SK-N-SH treated with all-trans-retinoic acid at 6 μM for 48 hours (cell line): ENCODE data around the gene ECHDC3.
A peak's percentile ranks its signal among the peaks of the same experiment; 100 is the strongest.

Source experiments
- ATAC-seq: fragments of 200-7000 bp; cut with Tn5 transposase; 3 replicates; pipeline ENCODE4 v1.9.1; 2020; ENCODE audit warnings: mild to moderate bottlenecking, moderate library complexity
- ARNTL ChIP-seq: fragments of 450-650 bp; formaldehyde crosslinking; IDR thresholded peaks from 2 replicates; pipeline ENCODE4 v1.5.0; 2020; ENCODE audit warnings: low read depth, mild to moderate bottlenecking, moderate library complexity, borderline replicate concordance
- CREB5 ChIP-seq: fragments of 250-450 bp; sonication (Bioruptor Pico); IDR thresholded peaks from 2 replicates; pipeline ENCODE4 v1.5.1; 2020; ENCODE audit warnings: low read depth, mild to moderate bottlenecking, moderate library complexity
- CSDC2 ChIP-seq: fragments of 250-450 bp; sonication (Bioruptor Pico); IDR thresholded peaks from 2 replicates; pipeline ENCODE4 v1.5.0; 2020; ENCODE audit warnings: mild to moderate bottlenecking, moderate library complexity
- CSRNP3 ChIP-seq: fragments of 250-450 bp; sonication (Bioruptor Pico); IDR thresholded peaks from 2 replicates; pipeline ENCODE4 v1.5.1; 2021; ENCODE audit warnings: mild to moderate bottlenecking, moderate library complexity
- ESRRG ChIP-seq: fragments of 250-450 bp; sonication (Bioruptor Pico); IDR thresholded peaks from 2 replicates; pipeline ENCODE4 v1.6.1; 2021; ENCODE audit warnings: mild to moderate bottlenecking
- GLIS3 ChIP-seq: fragments of 250-450 bp; sonication (Bioruptor Pico); IDR thresholded peaks from 2 replicates; pipeline ENCODE4 v1.5.0; 2020; ENCODE audit warnings: mild to moderate bottlenecking, moderate library complexity
- ISL1 ChIP-seq: fragments of 250-450 bp; sonication (Bioruptor Pico); IDR thresholded peaks from 2 replicates; pipeline ENCODE4 v2.1.2; 2022; ENCODE audit warnings: mild to moderate bottlenecking, moderate library complexity
- OSR1 ChIP-seq: fragments of 250-450 bp; sonication (Bioruptor Pico); IDR thresholded peaks from 2 replicates; pipeline ENCODE4 v1.8.0; 2022; ENCODE audit warnings: moderate library complexity, mild to moderate bottlenecking, inconsistent platforms
- PATZ1 ChIP-seq: fragments of 250-450 bp; sonication (Bioruptor Pico); IDR thresholded peaks from 2 replicates; pipeline ENCODE4 v1.8.0; 2020; ENCODE audit warnings: mild to moderate bottlenecking, moderate library complexity, borderline replicate concordance
- POU6F1 ChIP-seq: fragments of 250-450 bp; sonication (Bioruptor Pico); IDR thresholded peaks from 2 replicates; pipeline ENCODE4 v1.8.0; 2021; ENCODE audit warnings: low read depth, mild to moderate bottlenecking, moderate library complexity, borderline replicate concordance
- PPARA ChIP-seq: fragments of 250-450 bp; sonication (Bioruptor Pico); IDR thresholded peaks from 2 replicates; pipeline ENCODE4 v1.5.0; 2020; ENCODE audit warnings: mild to moderate bottlenecking, borderline replicate concordance
- RARB ChIP-seq: fragments of 250-450 bp; sonication (Bioruptor Pico); IDR thresholded peaks from 2 replicates; pipeline ENCODE4 v1.8.0; 2021; ENCODE audit warnings: mild to moderate bottlenecking, moderate library complexity
- SNAI2 ChIP-seq: fragments of 250-450 bp; sonication (Bioruptor Pico); IDR thresholded peaks from 2 replicates; pipeline ENCODE4 v1.5.0; 2020; ENCODE audit warnings: mild to moderate bottlenecking, moderate library complexity
- TOX ChIP-seq: fragments of 250-450 bp; sonication (Bioruptor Pico); IDR thresholded peaks from 2 replicates; pipeline ENCODE4 v1.8.0; 2021; ENCODE audit warnings: mild to moderate bottlenecking, moderate library complexity, borderline replicate concordance
- TSHZ2 ChIP-seq: fragments of 250-450 bp; sonication (Bioruptor Pico); IDR thresholded peaks from 2 replicates; pipeline ENCODE4 v1.5.0; 2020; ENCODE audit warnings: mild to moderate bottlenecking, moderate library complexity
- ZFP3 ChIP-seq: fragments of 250-450 bp; sonication (Bioruptor Pico); IDR thresholded peaks from 2 replicates; pipeline ENCODE4 v1.5.0; 2020; ENCODE audit warnings: mild to moderate bottlenecking, moderate library complexity
- ZFP30 ChIP-seq: fragments of 450-650 bp; formaldehyde crosslinking; IDR thresholded peaks from 2 replicates; pipeline ENCODE4 v1.5.0; 2022; ENCODE audit warnings: mild to moderate bottlenecking, moderate library complexity
- ZNF565 ChIP-seq: fragments of 450-650 bp; formaldehyde crosslinking; conservative IDR thresholded peaks from 2 replicates; pipeline ENCODE4 v1.5.0; 2020; ENCODE audit warnings: low read depth, mild to moderate bottlenecking, moderate library complexity
- ZNF70 ChIP-seq: fragments of 450-650 bp; formaldehyde crosslinking; IDR thresholded peaks from 2 replicates; pipeline ENCODE4 v1.5.0; 2020; ENCODE audit warnings: mild to moderate bottlenecking, moderate library complexity
- ZNF8 ChIP-seq: fragments of 450-650 bp; formaldehyde crosslinking; IDR thresholded peaks from 2 replicates; pipeline ENCODE4 v1.5.0; 2020; ENCODE audit warnings: mild to moderate bottlenecking, moderate library complexity

Gene ECHDC3

GRCh38 chr10:11742009-11742778 lies at the start of gene ECHDC3:
ECHDC3 (plus strand) TSS chr10:11742382; CDS start chr10:11742577, 195 bp downstream.
- no peak for TF ChIP-seq ZNF70
- no peak for TF ChIP-seq RARB
- ATAC-seq = peak; percentile 90

- ATAC-seq = no peak
- no peak for TF ChIP-seq CSDC2 (CRISPR knock-in tag)
- no peak for TF ChIP-seq ZFP30
- no peak for TF ChIP-seq OSR1 (CRISPR knock-in tag)
- TF ChIP-seq TSHZ2 (CRISPR knock-in tag) = no peak
- no peak for TF ChIP-seq ISL1 (CRISPR knock-in tag)
- no peak for TF ChIP-seq CSRNP3 (CRISPR knock-in tag)
These were observed 48.8 kb upstream of the ECHDC3 start for GRCh38 chr10:11693376-11693775.

- no peak for ATAC-seq
- TF ChIP-seq OSR1 (CRISPR knock-in tag) (no peak), ZNF70 (no peak), PATZ1 (CRISPR knock-in tag) (no peak), CREB5 (CRISPR knock-in tag) (no peak), ZNF8 (no peak), GLIS3 (no peak), ZNF565 (no peak), ZFP3 (CRISPR knock-in tag) (no peak), SNAI2 (CRISPR knock-in tag) (no peak), PPARA (CRISPR knock-in tag) (no peak)
These were observed 46.4 kb upstream of the ECHDC3 start for GRCh38 chr10:11695779-11696178.

- no peak for TF ChIP-seq ZFP30
- no peak for TF ChIP-seq ZNF565
- no peak for TF ChIP-seq TOX (CRISPR knock-in tag)
- TF ChIP-seq GLIS3 = no peak
- no peak for TF ChIP-seq POU6F1
- no peak for TF ChIP-seq OSR1 (CRISPR knock-in tag)
- TF ChIP-seq RARB = no peak
- TF ChIP-seq ZNF8 = no peak
- TF ChIP-seq SNAI2 (CRISPR knock-in tag) = no peak
- TF ChIP-seq ZNF70 = no peak
- TF ChIP-seq ISL1 (CRISPR knock-in tag) = no peak
- no peak for TF ChIP-seq CSDC2 (CRISPR knock-in tag)
- TF ChIP-seq CSRNP3 (CRISPR knock-in tag) = no peak
- TF ChIP-seq ARNTL = no peak
- no peak for TF ChIP-seq ESRRG (CRISPR knock-in tag)
- no peak for ATAC-seq
These were observed 44.3 kb upstream of the ECHDC3 start for GRCh38 chr10:11697718-11698527.
